H1 (cell line): ENCODE data around the gene IRF8. TPM values are rescaled to one million over a fixed set of nuclear protein-coding genes. Genes with fewer than 3 reads are reported as not detected.

Source experiments
- CTCF ChIA-PET: fragments of 300-600 bp; sonication (Branson Sonifier 250); formaldehyde crosslinking; loops from one replicate; lab custom pipeline; 2021; ENCODE audit not compliant: partially characterized antibody; lab: Charles Lee
- POLR2A ChIA-PET: fragments of 300-600 bp; sonication (Branson Sonifier 250); formaldehyde crosslinking; loops from one replicate; lab custom pipeline; 2021; ENCODE audit warnings: inconsistent platforms; ENCODE audit not compliant: partially characterized antibody; lab: Charles Lee
- DNase-seq, 2 experiments: peaks; one replicate each; pipeline versions ENCODE4 v3.0.0 to v3.0.0-alpha.2; 2010 to 2022; ENCODE audit warnings: low spot score in 2 of 2, low read depth in 1 of 2, mixed read lengths in 1 of 2
- FAIRE-seq: peaks from 2 replicates; lab custom pipeline; 2011; peaks lifted over from hg19 to GRCh38; lab: Jason Lieb, UNC
- H2AFZ ChIP-seq: 2 replicates; pipeline ENCODE4 v1.8.1; 2012; ENCODE audit warnings: low read length, inconsistent platforms
- H2AK5ac ChIP-seq: 2 replicates; pipeline ENCODE4 v1.6.1; 2013; ENCODE audit warnings: low read depth, low read length
- H2BK120ac ChIP-seq: replicated peaks from 2 replicates; pipeline ENCODE3; 2013; ENCODE audit warnings: low read depth, low read length, inconsistent platforms
- H2BK12ac ChIP-seq: 2 replicates; pipeline ENCODE4 v1.6.1; 2013; ENCODE audit warnings: low read depth, low read length
- H2BK15ac ChIP-seq: 2 replicates; pipeline ENCODE4 v1.6.1; 2013; ENCODE audit warnings: low read length
- H2BK20ac ChIP-seq: 2 replicates; pipeline ENCODE4 v1.6.1; 2013; ENCODE audit warnings: low read length
- H2BK5ac ChIP-seq: 2 replicates; pipeline ENCODE4 v1.6.1; 2013; ENCODE audit warnings: low read depth, low read length
- H3K14ac ChIP-seq: 2 replicates; pipeline ENCODE4 v1.6.1; 2013; ENCODE audit warnings: inconsistent platforms; ENCODE audit not compliant: insufficient read length
- H3K18ac ChIP-seq: 2 replicates; pipeline ENCODE4 v1.6.1; 2013; ENCODE audit warnings: low read length; ENCODE audit errors: extremely low read depth
- H3K23ac ChIP-seq: 2 replicates; pipeline ENCODE4 v1.6.1; 2013; ENCODE audit warnings: inconsistent platforms; ENCODE audit not compliant: insufficient read length
- H3K23me2 ChIP-seq: 2 replicates; pipeline ENCODE4 v1.6.1; 2013; ENCODE audit warnings: low read depth, low read length
- H3K27ac ChIP-seq: 2 replicates; pipeline ENCODE4 v1.6.1; 2011; ENCODE audit warnings: low read depth, low read length, inconsistent platforms
- H3K27me3 ChIP-seq, 4 experiments: replicated peaks in 1 of 4; 1 replicate in 1 of 4; 2 replicates in 3 of 4; pipeline versions ENCODE4 v1.6.1 to v1.8.1; 2011 to 2013; ENCODE audit warnings: low read length in 3 of 4, mild to moderate bottlenecking in 3 of 4, inconsistent platforms in 2 of 4, mixed read lengths in 2 of 4, moderate library complexity in 1 of 4; ENCODE audit not compliant: control insufficient read depth in 3 of 4, insufficient read depth in 3 of 4; ENCODE audit errors: extremely low read depth in 1 of 4
- H3K36me3 ChIP-seq, 4 experiments: 2 replicates each; pipeline versions ENCODE4 v1.6.1 to v1.8.1; 2011 to 2013; ENCODE audit warnings: mild to moderate bottlenecking in 4 of 4, low read length in 3 of 4, moderate library complexity in 2 of 4, control low read depth in 1 of 4, inconsistent platforms in 1 of 4; ENCODE audit not compliant: insufficient read depth in 4 of 4, control insufficient read depth in 2 of 4
- H3K4ac ChIP-seq: replicated peaks from 2 replicates; pipeline ENCODE3; 2013; ENCODE audit warnings: low read length, low read depth, mixed read lengths, inconsistent platforms; ENCODE audit not compliant: insufficient read length
- H3K4me1 ChIP-seq, 4 experiments: replicated peaks in 1 of 4; 1 replicate in 1 of 4; 2 replicates in 3 of 4; pipeline versions ENCODE4 v1.6.1 to v1.8.1; 2011 to 2013; ENCODE audit warnings: low read length in 3 of 4, inconsistent platforms in 2 of 4, mixed read lengths in 1 of 4; ENCODE audit not compliant: insufficient read depth in 4 of 4, control insufficient read depth in 3 of 4
- H3K4me2 ChIP-seq, 2 experiments: 2 replicates each; pipeline versions ENCODE4 v1.6.1 to v1.8.1; 2011 to 2013; ENCODE audit warnings: low read depth in 2 of 2, low read length in 2 of 2, control low read depth in 1 of 2, inconsistent platforms in 1 of 2, mild to moderate bottlenecking in 1 of 2; ENCODE audit not compliant: insufficient read depth in 1 of 2
- H3K4me3 ChIP-seq, 4 experiments: fragments of 200-600, 300-600 bp in 1 of 4; sonication (generic), shearing (Covaris generic), sonication (Bioruptor Twin) in 1 of 4; 2 replicates each; pipeline versions ENCODE4 v1.5.1 to v1.8.1; 2011 to 2016; ENCODE audit warnings: low read length in 4 of 4, low read depth in 3 of 4, control low read depth in 2 of 4, inconsistent platforms in 2 of 4, mild to moderate bottlenecking in 2 of 4, mixed read lengths in 1 of 4, moderate library complexity in 1 of 4; ENCODE audit not compliant: insufficient read depth in 2 of 4; ENCODE audit errors: extremely low read depth in 1 of 4
- H3K56ac ChIP-seq: replicated peaks from 2 replicates; pipeline ENCODE3; 2013; ENCODE audit warnings: low read depth, mild to moderate bottlenecking, mixed read lengths, low read length, inconsistent platforms; ENCODE audit not compliant: insufficient read length
- H3K79me1 ChIP-seq: 2 replicates; pipeline ENCODE4 v1.6.1; 2013; ENCODE audit warnings: low read depth, low read length, control low read depth
- H3K79me2 ChIP-seq, 2 experiments: 2 replicates each; pipeline versions ENCODE4 v1.6.1 to v1.8.1; 2012 to 2013; ENCODE audit warnings: low read length in 2 of 2, mild to moderate bottlenecking in 2 of 2, inconsistent platforms in 1 of 2; ENCODE audit not compliant: insufficient read depth in 2 of 2, control insufficient read depth in 1 of 2
- H3K9ac ChIP-seq, 4 experiments: replicated peaks in 1 of 4; 1 replicate in 1 of 4; 2 replicates in 3 of 4; pipeline versions ENCODE4 v1.6.1 to v1.8.1; 2011 to 2013; ENCODE audit warnings: low read depth in 3 of 4, low read length in 3 of 4, control low read depth in 2 of 4, mild to moderate bottlenecking in 2 of 4, moderate library complexity in 2 of 4, inconsistent platforms in 1 of 4; ENCODE audit errors: extremely low read depth in 1 of 4
- H3K9me3 ChIP-seq, 2 experiments: 2 replicates each; pipeline versions ENCODE4 v1.6.1 to v1.8.1; 2012 to 2013; ENCODE audit warnings: mild to moderate bottlenecking in 2 of 2, moderate library complexity in 2 of 2, control low read depth in 1 of 2, inconsistent platforms in 1 of 2, low read depth in 1 of 2, low read length in 1 of 2, mixed read lengths in 1 of 2; ENCODE audit not compliant: insufficient read depth in 2 of 2
- H4K20me1 ChIP-seq, 2 experiments: replicated peaks in 1 of 2; 2 replicates each; pipeline versions ENCODE3 to v1.8.1; 2011 to 2013; ENCODE audit warnings: inconsistent platforms in 2 of 2, low read length in 2 of 2, mild to moderate bottlenecking in 1 of 2; ENCODE audit not compliant: insufficient read depth in 2 of 2, control insufficient read depth in 1 of 2
- H4K5ac ChIP-seq: 2 replicates; pipeline ENCODE4 v1.6.1; 2013; ENCODE audit warnings: low read length, low read depth, mixed read lengths, inconsistent platforms; ENCODE audit not compliant: insufficient read length
- H4K8ac ChIP-seq: 2 replicates; pipeline ENCODE4 v1.8.0; 2013; ENCODE audit warnings: mild to moderate bottlenecking, moderate library complexity, low read length, inconsistent platforms; ENCODE audit not compliant: insufficient read depth; ENCODE audit errors: extremely low read depth
- H4K91ac ChIP-seq: replicated peaks from 2 replicates; pipeline ENCODE3; 2013; ENCODE audit warnings: low read length, mixed read lengths, inconsistent platforms; ENCODE audit not compliant: insufficient read length
- MAFK ChIP-seq: IDR thresholded peaks from 2 replicates; pipeline ENCODE4 v1.6.1; 2012; ENCODE audit warnings: low read depth, mild to moderate bottlenecking, improper control_type of control experiment, low read length
- TEAD4 ChIP-seq: IDR thresholded peaks from 2 replicates; pipeline ENCODE4 v1.6.1; 2012; ENCODE audit warnings: low read depth, low read length, inconsistent platforms, mixed read lengths
- WGBS, 2 experiments: shearing (Covaris generic) in 1 of 2; methylation state at CpG; one replicate each; pipeline versions ENCODE4 v1.1.6 to v1.1.7; 2013 to 2015; ENCODE audit warnings: low lambda C conversion rate in 2 of 2, mixed read lengths in 2 of 2, inconsistent platforms in 1 of 2, low coverage in 1 of 2, missing lambda C conversion rate in 1 of 2; ENCODE audit not compliant: insufficient replicate concordance in 2 of 2, insufficient coverage in 1 of 2, insufficient read length in 1 of 2; ENCODE audit errors: extremely low coverage in 1 of 2, missing lambda C conversion rate in 1 of 2; 5-methylcytosine and 5-hydroxymethylcytosine counted together
- polyA plus RNA-seq, 7 experiments: library from polyadenylated mRNA; depleted of rRNA in 3 of 7; stranded (reverse) in 5 of 7; unstranded in 2 of 7; fragments of >200 nt in 5 of 7; fragments of 200-250 nt in 2 of 7; gene quantifications; 1 replicate in 5 of 7; 2 replicates in 1 of 7; 4 replicates in 1 of 7; pipeline versions ENCODE4 v1.2.1 to v1.2.3, GENCODE V29; 2011 to 2013; ENCODE audit warnings: missing spikeins in 2 of 7, mixed read lengths in 2 of 7
- total RNA-seq: library from RNA; stranded (reverse); fragmentation: NEBNext Ultra II Directional; extraction: Animal tissue kit (Norgen Biotek cat#: 25700); gene quantifications from 2 replicates; pipeline ENCODE4 v1.2.1, GENCODE V29; 2021

IRF8 gene
- total and polyA plus RNA-seq, 2 of the 8 experiments (the other 6 are each of a cell fraction or from before 2014, with no cell fraction given) = 0.35 to 2.0 TPM

GRCh38 chr16:85891033-85891775 is 7.8 kb upstream of the IRF8 start:
- H2BK15ac ChIP-seq = no peak overlapping the region
- no peak overlapping the region for H2AK5ac ChIP-seq
- H3K27ac ChIP-seq = no peak overlapping the region
- H4K8ac ChIP-seq = no peak overlapping the region
- no peaks in the 10 kb centered on the region for H3K36me3 ChIP-seq
- H3K23ac ChIP-seq = no peak overlapping the region
- H3K18ac ChIP-seq = no peak overlapping the region
- no peak overlapping the region for H2BK20ac ChIP-seq
- H3K4me2 ChIP-seq = no peak overlapping the region
- TF ChIP-seq TEAD4 (no peak), MAFK (no peak)
- H3K23me2 ChIP-seq = no peaks in the 10 kb centered on the region
- H2BK120ac ChIP-seq = no peak overlapping the region
- FAIRE-seq (no peak), DNase-seq (no peak)
- H3K56ac ChIP-seq = no peak overlapping the region
- 90% methylated on average over 6 of the region's 6 CpGs; no CpG with 5 or more reads in 1 of the 2 experiments for WGBS, 2 experiments
- ChIA-PET POLR2A (no interaction called here), CTCF (interaction anchor here (0.6 to 6.7 kb wide), 6 partner anchors 42 to 870 kb away, joined by 3 to 77 read pairs (median 3); no protein-coding TSS in a partner anchor)
- H4K20me1 ChIP-seq = no peaks in the 10 kb centered on the region
- H3K79me1 ChIP-seq = no peaks in the 10 kb centered on the region
- H2BK12ac ChIP-seq = no peak overlapping the region
- H3K4me1 ChIP-seq = no peaks in the 10 kb centered on the region
- no peaks in the 10 kb centered on the region for H3K79me2 ChIP-seq
- no peak overlapping the region for H3K9ac ChIP-seq
- no peak overlapping the region for H3K14ac ChIP-seq
- no peak overlapping the region for H3K4me3 ChIP-seq
- H2AFZ ChIP-seq = no peak overlapping the region
- no peaks in the 10 kb centered on the region for H3K9me3 ChIP-seq
- no peak overlapping the region for H2BK5ac ChIP-seq
- no peak overlapping the region for H3K4ac ChIP-seq
- no peak overlapping the region for H4K5ac ChIP-seq
- H4K91ac ChIP-seq = no peak overlapping the region
- H3K27me3 ChIP-seq = peaks cover 0 to 11% (median 6%) of the 10 kb centered on the region in 4 experiments; a peak in 3 of 7 replicates
